GM18498 (cell line): Measurements from ENCODE around the gene TMEM139.
"Not testable (repeated sequence)": the region's sequence is repeated elsewhere in the genome, so short reads cannot be mapped to it uniquely, and the experiment has no call there.

Experiments
- ATAC-seq: cut with Tn5 transposase; IDR thresholded peaks from one replicate; pipeline ENCODE4 v1.9.1; 2021; ENCODE audit warnings: mild to moderate bottlenecking, moderate library complexity; ENCODE audit not compliant: unreplicated experiment

Gene TMEM139

GRCh38 chr7:143257501-143257900, 27.3 kb upstream of the TMEM139 start:
- no peak for ATAC-seq

GRCh38 chr7:143258831-143259230, 25.9 kb upstream of the TMEM139 start:
- peak; percentile 43 for ATAC-seq

GRCh38 chr7:143259765-143260164, 25.0 kb upstream of the TMEM139 start:
- ATAC-seq: no peak

GRCh38 chr7:143261901-143262300, 22.9 kb upstream of the TMEM139 start:
- no peak for ATAC-seq

GRCh38 chr7:143263266-143264195, 21.2 kb upstream of the TMEM139 start, which contains the start of gene GSTK1:
GSTK1 (plus strand) TSS chr7:143263441; CDS start chr7:143263514, 73 bp downstream.
- ATAC-seq: peak; percentile 98

DNA sequence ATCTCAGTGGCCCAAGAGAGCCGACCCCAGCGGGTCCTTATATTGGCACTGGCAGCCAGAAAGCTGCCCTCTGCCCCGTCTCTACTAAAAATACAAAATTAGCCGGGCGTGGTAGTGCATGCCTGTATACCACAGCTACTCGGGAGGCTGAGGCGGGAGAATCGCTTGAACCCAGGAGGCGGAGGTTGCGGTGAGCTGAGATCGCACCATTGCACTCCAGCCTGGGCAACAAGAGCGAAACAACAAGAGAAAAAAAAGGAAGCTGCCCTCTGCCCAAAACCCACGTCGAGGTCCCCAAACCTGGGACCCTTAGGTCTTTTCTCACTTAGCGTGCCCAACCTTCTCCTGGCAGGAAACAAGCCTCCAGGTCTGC, 20.6 kb upstream of the TMEM139 start:
- ATAC-seq: not testable (repeated sequence)

GRCh38 chr7:143265017-143265693, 19.6 kb upstream of the TMEM139 start:
- no peak for ATAC-seq

DNA sequence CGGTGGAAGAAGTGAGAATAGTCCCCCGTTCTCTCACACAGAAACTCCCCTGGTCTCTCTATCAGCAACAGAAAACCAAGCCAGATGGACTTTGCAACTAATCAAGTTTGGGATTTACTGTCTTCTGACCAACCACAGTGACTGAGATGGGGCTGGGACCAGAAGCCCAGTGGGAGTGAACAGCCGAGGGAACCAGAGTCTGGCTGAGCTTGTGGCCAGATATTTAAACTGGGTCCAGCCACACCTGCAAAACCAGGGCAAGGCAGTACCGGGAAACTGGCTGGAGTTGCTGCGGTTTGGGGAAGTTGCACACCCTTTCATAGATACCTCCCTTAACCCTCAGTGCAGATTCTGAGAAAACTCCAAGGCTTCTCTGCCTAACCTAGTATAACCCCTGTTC, 15.5 kb upstream of the TMEM139 start:
- no peak for ATAC-seq

- ATAC-seq: no peak
Measured at GRCh38 chr7:143271240-143271639, 13.5 kb upstream of the TMEM139 start.

- no peak for ATAC-seq
Measured at GRCh38 chr7:143272871-143273270, 11.9 kb upstream of the TMEM139 start.

DNA sequence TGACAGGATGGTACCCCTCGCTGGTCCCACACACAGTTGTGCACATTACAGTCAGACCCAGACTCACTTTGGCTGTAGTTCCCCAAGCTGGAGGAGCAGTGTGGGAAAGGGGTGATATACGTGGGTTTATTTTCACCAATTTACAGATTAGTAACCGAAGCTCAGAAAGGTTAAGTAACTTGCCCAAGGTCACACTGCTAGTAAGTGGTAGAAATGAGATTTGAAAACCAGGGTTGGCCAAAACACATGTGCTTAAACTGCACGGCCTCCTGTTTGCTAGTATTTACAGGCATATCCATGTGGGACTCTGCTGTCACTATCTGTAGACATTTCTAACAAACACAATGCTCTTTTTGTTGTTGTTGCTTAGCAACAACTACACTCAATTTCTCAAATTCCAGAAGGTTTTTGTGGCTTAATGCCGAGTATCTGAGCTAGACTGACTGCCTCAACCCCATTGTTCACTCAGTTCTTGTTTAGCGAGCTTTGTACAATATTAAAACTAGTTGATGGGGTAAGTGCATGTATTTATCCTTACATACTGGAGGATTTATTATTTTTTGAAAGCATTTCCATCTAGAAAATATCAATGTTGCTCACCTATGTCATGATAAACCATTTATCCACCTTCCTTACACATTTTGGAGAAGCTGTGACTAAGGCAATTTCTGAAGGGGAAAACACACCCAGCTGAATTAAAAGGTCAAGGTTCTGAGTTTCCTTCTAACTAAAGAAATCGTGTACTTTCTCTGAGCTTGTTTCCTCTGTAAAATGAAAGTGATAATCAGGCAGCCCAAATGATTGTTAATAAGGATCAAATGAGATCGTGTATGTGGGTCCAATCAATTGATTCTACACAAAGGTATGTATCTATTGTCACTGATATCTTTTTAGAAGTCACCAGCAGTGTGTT, 5.3 kb upstream of the TMEM139 start:
- ATAC-seq: no peak

GRCh38 chr7:143280160-143280559, 4.6 kb upstream of the TMEM139 start:
- no peak for ATAC-seq

DNA sequence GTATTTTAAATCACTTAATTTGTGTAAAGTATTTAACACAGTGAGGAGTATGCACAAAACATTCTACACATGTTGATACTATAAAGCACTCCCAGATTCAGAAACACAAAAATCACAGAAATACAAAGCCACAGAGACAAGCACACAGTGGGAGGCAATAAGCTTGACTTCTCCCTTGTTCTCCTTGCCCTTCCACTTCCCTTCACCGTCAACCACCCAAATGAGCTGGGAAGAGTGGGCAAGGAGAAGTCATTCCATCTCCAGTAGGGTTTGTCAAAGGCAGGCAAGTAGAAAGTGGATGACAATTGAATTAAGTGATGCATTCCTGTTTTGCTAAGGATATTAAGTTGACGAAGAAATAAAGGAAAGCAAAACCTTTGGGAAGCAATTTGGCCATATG, 4.2 kb upstream of the TMEM139 start:
- ATAC-seq: no peak

DNA sequence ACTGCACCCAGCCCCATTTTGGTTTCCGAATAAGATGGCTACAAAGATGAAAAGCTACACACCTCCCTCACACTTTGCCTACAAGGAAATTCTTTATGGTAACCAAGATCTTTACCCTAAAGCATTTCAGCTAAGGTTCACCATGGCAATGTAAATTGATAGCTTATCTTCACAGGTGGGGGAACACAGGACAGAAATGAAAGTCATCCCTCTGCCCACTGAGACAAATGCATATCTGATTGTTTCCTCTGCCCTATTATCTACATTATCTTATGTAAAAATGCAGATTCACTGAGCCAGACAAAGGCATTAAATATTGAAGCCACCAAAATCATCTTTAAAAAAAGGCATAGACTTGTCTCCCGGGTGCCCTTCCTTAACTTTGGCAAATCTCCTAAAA, 3.2 kb upstream of the TMEM139 start:
- ATAC-seq: no peak

DNA sequence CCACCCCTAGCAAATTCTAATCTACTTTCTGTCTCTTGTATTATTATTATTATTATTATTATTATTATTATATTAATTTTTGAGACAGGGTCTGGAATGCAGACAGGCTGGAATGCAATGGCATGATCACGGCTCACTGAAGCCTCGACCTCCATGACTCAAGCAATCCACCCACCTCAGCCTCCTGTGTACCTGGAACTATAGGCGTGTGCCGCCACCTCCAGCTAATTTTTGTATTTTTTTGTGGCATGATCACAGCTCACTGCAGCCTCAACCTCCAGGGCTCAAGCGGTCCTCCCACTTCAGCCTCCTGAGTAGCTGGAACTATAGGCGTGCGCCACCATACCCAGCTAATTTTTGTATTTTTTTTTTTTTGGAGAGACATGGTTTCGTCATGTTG, 2.6 kb upstream of the TMEM139 start:
- ATAC-seq: no peak

DNA sequence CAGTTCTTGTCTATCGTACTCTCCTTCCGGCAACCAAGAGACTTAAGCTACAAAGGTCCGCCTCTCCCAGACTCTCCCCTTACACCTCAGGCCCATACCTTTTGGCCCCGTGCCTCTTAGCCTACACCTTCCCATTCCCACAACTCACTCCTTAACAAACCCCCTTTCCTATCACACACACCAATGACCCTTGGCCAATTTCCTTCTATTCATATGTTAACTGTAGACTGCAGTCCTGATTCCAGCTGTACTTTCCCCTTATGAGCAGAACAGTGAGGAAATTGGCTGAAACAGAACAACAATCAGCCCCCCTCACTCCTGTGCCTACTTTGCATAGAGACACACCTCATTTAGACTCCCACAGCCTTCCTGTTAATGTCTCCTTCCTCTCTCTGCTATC, 1.4 kb upstream of the TMEM139 start:
- no peak for ATAC-seq

DNA sequence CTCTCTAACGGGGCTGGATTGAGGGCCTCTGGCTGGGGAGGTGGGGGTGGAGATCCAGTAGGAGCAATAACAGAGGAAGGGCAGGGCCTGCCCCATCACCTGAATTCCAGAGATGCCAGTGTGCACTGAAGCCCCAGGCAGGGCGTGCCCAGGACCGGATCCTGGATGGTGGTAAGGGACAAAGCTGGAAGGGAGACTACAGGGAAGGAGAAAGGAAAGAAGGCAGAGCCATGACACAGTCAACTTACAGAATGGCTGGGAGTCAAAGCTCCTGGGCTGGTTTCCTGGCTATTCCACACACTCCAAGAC, 666 bp downstream of the TMEM139 start:
- ATAC-seq: no peak

- ATAC-seq: no peak
Measured at GRCh38 chr7:143285806-143286521, 1.2 kb downstream of the TMEM139 start.

- no peak for ATAC-seq
Measured at GRCh38 chr7:143286522-143286890, 1.7 kb downstream of the TMEM139 start.

DNA sequence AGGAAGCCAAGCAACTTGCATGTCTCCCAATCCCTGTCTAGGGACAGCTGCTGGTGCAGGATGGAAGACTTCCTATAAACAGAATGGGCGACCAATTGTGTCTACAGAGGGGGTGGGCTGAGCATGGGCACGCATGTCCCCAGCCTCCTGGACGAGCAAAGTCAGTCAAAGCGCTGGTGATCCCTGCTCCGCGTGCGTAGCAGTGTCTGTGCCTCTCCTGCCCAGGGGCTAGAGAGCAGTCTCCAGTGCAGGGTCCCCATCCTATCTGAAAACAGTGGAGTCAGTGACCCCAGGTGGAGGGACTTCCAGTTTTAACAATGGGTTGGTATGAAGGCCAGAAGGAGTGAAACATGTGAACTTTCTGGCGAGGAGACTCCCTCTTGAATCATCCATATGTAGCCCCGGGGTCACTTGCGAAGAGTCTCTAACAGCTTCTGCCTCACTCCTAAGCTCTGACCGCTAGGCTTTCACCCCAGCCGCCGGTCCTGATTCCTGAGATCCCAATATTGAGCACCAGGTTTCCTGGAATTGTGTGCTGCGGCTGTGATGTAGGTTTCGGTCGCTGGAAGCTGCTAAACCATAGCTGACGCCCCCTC, 2.7 kb downstream of the TMEM139 start:
- no peak for ATAC-seq
